GM19099 (cell line): ENCODE measurements around the gene LACTB.
A peak's percentile ranks its signal among the peaks of the same experiment; 100 is the strongest.

Experiments
- POLR2A ChIP-seq: IDR thresholded peaks from 3 replicates; pipeline ENCODE4 v1.6.1; 2011; ENCODE audit warnings: low read depth; ENCODE audit not compliant: insufficient read length; ENCODE audit errors: extremely low read depth

LACTB gene

GRCh38 chr15:63145426-63145825 lies 23.8 kb downstream of the LACTB start:
- TF ChIP-seq POLR2A = no peak

GRCh38 chr15:63146684-63147083 lies 25.0 kb downstream of the LACTB start:
- TF ChIP-seq POLR2A = no peak

- no peak for TF ChIP-seq POLR2A
Observed at GRCh38 chr15:63151665-63152064, 30.0 kb downstream of the LACTB start.

GRCh38 chr15:63155486-63155885 lies 33.8 kb downstream of the LACTB start:
- no peak for TF ChIP-seq POLR2A

GRCh38 chr15:63156086-63156710 lies 34.5 kb downstream of the LACTB start:
- TF ChIP-seq POLR2A = no peak

- no peak for TF ChIP-seq POLR2A
Observed at GRCh38 chr15:63156755-63157117, 35.1 kb downstream of the LACTB start.

- TF ChIP-seq POLR2A = peak; percentile 97
Observed at GRCh38 chr15:63157118-63157843, 35.6 kb downstream of the LACTB start, which contains the start of gene RPS27L. RPS27L (minus strand) TSS chr15:63157477; CDS start chr15:63157405, 72 bp downstream.

- TF ChIP-seq POLR2A = no peak
Observed at GRCh38 chr15:63157891-63158431, 36.3 kb downstream of the LACTB start.

GRCh38 chr15:63160638-63161037 lies 39.0 kb downstream of the LACTB start:
- TF ChIP-seq POLR2A = no peak

GRCh38 chr15:63163217-63163616 lies 41.6 kb downstream of the LACTB start:
- no peak for TF ChIP-seq POLR2A

GRCh38 chr15:63165166-63165859 lies 43.7 kb downstream of the LACTB start:
- no peak for TF ChIP-seq POLR2A

- no peak for TF ChIP-seq POLR2A
Observed at GRCh38 chr15:63166219-63166618, 44.6 kb downstream of the LACTB start.

GRCh38 chr15:63169788-63170187 lies 48.1 kb downstream of the LACTB start:
- no peak for TF ChIP-seq POLR2A

GRCh38 chr15:63172376-63172775 lies 50.7 kb downstream of the LACTB start:
- no peak for TF ChIP-seq POLR2A

GRCh38 chr15:63172851-63173451 lies 51.3 kb downstream of the LACTB start:
- TF ChIP-seq POLR2A = no peak

GRCh38 chr15:63176302-63176701 lies 54.6 kb downstream of the LACTB start:
- TF ChIP-seq POLR2A = no peak

- no peak for TF ChIP-seq POLR2A
Observed at GRCh38 chr15:63178034-63178433, 56.4 kb downstream of the LACTB start.
